ENCODE results near the gene TWNK.

DNA sequence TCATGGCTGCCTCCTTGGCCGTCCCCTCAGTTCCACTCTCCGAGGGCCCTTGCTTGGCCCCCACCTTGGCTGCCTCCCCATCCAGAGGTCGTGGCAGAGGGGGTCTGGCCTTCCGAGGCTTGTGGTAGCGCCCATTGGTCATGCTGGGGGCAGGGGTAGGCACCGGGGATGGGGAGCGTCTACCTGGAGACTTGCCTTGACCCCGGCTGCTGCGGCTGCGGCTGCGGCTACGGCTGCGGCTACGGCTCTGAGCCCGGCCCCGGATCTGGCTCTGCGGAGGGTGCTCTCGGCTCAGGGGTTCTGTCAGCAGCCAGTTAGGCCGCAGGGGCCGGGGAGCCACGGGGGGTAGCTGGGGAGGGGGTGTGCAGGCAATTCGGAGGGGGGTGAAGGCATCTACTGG, 23.0 kb downstream of the TWNK start:
- TF ChIP-seq, protein P1, sequence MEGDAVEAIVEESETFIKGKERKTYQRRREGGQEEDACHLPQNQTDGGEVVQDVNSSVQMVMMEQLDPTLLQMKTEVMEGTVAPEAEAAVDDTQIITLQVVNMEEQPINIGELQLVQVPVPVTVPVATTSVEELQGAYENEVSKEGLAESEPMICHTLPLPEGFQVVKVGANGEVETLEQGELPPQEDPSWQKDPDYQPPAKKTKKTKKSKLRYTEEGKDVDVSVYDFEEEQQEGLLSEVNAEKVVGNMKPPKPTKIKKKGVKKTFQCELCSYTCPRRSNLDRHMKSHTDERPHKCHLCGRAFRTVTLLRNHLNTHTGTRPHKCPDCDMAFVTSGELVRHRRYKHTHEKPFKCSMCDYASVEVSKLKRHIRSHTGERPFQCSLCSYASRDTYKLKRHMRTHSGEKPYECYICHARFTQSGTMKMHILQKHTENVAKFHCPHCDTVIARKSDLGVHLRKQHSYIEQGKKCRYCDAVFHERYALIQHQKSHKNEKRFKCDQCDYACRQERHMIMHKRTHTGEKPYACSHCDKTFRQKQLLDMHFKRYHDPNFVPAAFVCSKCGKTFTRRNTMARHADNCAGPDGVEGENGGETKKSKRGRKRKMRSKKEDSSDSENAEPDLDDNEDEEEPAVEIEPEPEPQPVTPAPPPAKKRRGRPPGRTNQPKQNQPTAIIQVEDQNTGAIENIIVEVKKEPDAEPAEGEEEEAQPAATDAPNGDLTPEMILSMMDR (IDR thresholded peaks at IDR 0.05; ENCODE audit: insufficient read depth, low read length), result no peak
- no peak for TF ChIP-seq REST (IDR thresholded peaks at IDR 0.05; ENCODE audit: insufficient replicate concordance, low read depth)
- TF ChIP-seq POLR2AphosphoS5 (IDR thresholded peaks at IDR 0.05; ENCODE audit: low read depth), result no peak

Data from HL-60 (cell line).